NCI-H2107 treated with DMSO at 0.1 percent for 48 hours (cell line): ENCODE data around the gene GGTLC1.

Experiments
- DNase-seq: peaks from one replicate; lab custom pipeline; 2025; ENCODE audit not compliant: unreplicated experiment; lab: John Stamatoyannopoulos, UW

The GGTLC1 gene

DNA sequence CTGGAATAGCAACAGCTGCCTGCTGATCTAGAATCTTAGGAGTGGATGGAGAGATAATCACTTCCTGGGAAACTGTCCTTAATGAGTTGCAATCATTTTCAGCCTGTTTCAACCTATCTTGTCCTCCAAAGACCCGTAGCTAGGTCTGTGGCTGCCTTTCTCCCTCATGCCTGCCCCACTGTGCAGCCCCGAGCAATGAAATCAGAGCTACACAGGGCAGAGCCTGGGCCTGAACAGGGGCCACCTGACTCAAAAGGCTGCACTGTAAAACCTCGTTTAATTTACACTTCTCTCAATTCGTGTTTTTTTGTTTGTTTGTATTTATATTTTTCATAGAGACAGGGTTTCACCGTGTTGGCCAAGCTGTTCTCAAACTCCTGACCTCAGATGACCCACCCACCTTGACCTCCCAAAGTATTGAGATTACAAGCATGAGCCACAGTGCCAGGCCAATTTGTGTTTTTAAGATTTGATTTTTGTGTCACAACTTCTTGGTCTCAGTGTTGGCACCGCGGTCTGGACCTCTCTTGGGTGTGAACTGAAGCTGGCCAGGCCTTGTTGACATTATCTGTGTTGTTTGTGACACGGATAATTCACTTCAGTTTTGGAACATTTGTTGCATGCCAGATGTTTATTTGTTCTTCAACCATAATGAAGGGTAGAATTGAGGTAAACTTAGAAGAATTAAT, 21.5 kb downstream of the GGTLC1 start:
- DNase-seq: no peak

DNA sequence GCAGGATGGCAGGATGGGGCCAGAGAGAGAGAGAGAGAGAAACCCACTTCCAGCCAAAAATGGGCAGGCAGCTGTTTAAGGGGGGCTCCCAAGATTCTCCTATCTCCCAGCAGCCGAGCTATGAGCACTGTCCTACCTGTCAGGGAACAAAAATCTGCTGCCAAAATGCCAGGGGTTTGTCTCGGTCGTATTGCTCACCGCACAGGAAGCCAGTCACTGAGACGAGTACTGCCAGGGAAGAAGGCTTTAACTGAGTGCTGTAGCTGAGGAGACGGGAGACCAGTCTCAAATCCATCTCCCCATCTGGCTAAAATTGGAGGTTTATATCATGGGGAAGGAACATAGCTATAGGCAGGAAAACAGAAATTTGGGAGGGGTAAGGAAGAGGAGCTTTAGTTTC, 22.3 kb downstream of the GGTLC1 start:
- DNase-seq: no peak

GRCh38 chr20:23963941-23964340, 24.6 kb downstream of the GGTLC1 start:
- no peak for DNase-seq

DNA sequence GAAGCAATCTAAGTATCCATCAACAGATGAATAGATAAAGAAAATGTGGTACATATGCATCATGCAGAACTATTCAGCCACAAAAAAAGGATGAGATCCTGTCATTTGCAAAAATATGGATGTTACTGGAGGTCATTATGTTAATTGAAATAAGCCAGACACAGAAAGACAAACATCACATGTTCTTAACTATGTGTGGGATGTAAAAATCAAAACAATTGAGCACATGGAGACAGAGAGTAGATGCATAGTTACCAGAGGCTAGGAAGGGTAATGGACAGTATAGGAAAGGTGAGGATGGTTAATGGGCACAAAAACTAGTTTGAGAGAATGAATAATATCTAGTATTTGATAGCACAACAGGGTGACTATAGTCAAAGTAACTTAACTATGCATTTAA, 26.3 kb downstream of the GGTLC1 start:
- no peak for DNase-seq

DNA sequence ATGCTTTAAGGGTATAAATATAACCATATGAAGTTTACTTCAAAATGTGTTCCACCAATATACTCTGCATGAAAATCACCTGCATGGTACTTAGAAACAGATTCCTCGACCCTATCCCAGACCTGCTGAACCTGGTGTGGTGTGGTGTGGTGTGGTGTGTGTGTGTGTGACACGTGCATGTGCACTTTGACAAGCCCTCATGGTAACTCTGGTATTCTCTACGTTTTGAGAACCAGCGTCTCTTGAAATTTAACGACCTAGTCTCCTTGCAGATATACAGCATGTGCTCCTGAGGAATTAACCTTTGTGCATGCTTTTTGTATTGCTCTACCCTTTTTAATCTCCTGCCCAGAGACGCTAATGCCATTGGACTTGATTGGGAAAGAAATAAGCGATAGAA, 29.5 kb downstream of the GGTLC1 start:
- DNase-seq: no peak

GRCh38 chr20:23955896-23956295, 32.7 kb downstream of the GGTLC1 start:
- no peak for DNase-seq

- no peak for DNase-seq
Observed at GRCh38 chr20:23954008-23954745, 34.4 kb downstream of the GGTLC1 start.

DNA sequence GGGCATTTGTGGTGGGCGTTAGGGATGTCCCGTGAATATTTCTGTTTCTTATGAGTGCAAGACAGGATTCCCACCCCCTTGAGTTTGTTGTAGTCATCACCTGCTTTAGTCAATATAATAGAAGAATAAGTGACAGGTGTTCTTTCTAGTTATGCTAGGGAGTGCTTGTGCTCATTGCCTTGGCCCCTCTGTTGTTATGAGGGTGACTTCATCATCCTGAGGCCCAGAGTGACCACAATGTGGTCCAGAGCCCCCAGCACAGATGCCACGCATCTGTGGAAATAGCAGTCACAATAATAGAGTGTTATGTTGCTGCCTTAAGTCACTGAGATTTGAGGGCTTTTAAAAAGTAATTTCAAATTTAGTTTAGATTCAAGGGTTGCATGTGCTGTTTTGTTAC, 42.4 kb downstream of the GGTLC1 start:
- no peak for DNase-seq

- no peak for DNase-seq
Observed at GRCh38 chr20:23943304-23943703, 45.3 kb downstream of the GGTLC1 start.

GRCh38 chr20:23939641-23940040, 48.9 kb downstream of the GGTLC1 start:
- no peak for DNase-seq

DNA sequence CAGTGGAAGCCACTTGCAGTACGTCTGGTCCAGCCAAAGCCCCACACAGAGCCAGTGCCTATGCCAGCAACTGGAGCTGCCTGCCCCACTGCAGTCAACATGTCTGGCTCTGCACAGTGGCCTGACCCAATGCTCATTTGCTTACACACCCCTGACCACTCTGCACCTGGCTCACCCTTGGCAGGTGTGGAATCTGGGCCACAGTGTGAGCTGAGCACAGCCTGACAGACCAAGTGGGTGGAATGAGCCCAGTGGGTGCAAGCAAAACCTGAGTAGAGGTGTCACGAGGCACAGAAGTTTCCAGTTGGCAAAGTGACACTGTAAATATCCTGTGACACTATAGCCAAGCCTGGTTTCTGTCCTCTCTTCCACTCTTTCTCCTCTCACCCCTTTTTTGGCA, 49.5 kb downstream of the GGTLC1 start:
- DNase-seq: no peak

DNA sequence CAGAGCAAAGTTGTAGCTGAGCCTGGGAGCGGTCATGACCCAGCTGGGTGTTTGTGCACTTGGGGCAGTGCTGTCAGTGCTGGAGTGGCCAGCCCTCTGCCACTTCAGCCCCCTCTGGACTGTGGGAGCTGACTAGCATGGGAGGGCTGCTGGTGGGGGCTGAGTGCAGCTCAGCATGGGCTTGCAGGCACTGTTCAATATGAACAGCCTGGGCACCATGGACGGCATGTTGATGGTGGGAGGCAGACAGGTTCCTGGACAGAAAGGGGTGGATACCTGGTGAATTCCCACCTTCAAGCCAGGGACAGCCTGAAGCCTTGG, 50.5 kb downstream of the GGTLC1 start:
- DNase-seq: no peak

GRCh38 chr20:23937303-23938117, 51.1 kb downstream of the GGTLC1 start:
- peak; percentile 7 for DNase-seq
